OCI-LY1 (cell line): Measurements from ENCODE around the gene TSC22D2.

ENCODE experiments used
- H2AFZ ChIP-seq: fragments of 200-600 bp; sonication (generic), shearing (Covaris generic); 2 replicates; pipeline ENCODE4 v1.6.0; 2014; ENCODE audit warnings: antibody characterized with exemption, mild to moderate bottlenecking, low read length
- H3F3A ChIP-seq: fragments of 200-600 bp; sonication (generic), shearing (Covaris generic); 2 replicates; pipeline ENCODE4 v1.6.0; 2014; ENCODE audit warnings: mild to moderate bottlenecking, antibody characterized with exemption, low read length, moderate library complexity; ENCODE audit not compliant: insufficient read depth
- H3K27ac ChIP-seq: fragments of 200-600 bp; sonication (generic); 2 replicates; pipeline ENCODE4 v1.5.1; 2014; ENCODE audit warnings: low read length, mixed run types, mild to moderate bottlenecking, low read depth; ENCODE audit not compliant: poor library complexity, severe bottlenecking
- H3K27me3 ChIP-seq: fragments of 200-600 bp; sonication (generic); 2 replicates; pipeline ENCODE4 v1.6.0; 2014; ENCODE audit warnings: antibody characterized with exemption, mild to moderate bottlenecking, low read length, moderate library complexity; ENCODE audit not compliant: insufficient read depth
- H3K36me3 ChIP-seq: fragments of 200-600 bp; sonication (generic); 2 replicates; pipeline ENCODE4 v1.6.1; 2014; ENCODE audit warnings: mild to moderate bottlenecking, antibody characterized with exemption, low read length, moderate library complexity, mixed read lengths; ENCODE audit not compliant: insufficient read depth
- H3K4me1 ChIP-seq: fragments of 200-600 bp; sonication (generic); 2 replicates; pipeline ENCODE4 v1.5.1; 2014; ENCODE audit warnings: mild to moderate bottlenecking, low read length, moderate library complexity; ENCODE audit not compliant: insufficient read depth, severe bottlenecking
- H3K4me2 ChIP-seq: fragments of 200-600 bp; sonication (generic), shearing (Covaris generic); 2 replicates; pipeline ENCODE4 v1.6.1; 2014; ENCODE audit warnings: low read length
- H3K4me3 ChIP-seq: fragments of 200-600 bp; sonication (generic); 2 replicates; pipeline ENCODE4 v1.5.1; 2014; ENCODE audit warnings: low read length, low read depth, mild to moderate bottlenecking, mixed read lengths; ENCODE audit not compliant: poor library complexity, severe bottlenecking
- H3K79me2 ChIP-seq: fragments of 200-600 bp; shearing (Covaris generic); 2 replicates; pipeline ENCODE4 v1.6.1; 2016; ENCODE audit warnings: mixed run types, low read length, mixed read lengths; ENCODE audit not compliant: insufficient read depth
- H3K9ac ChIP-seq: fragments of 200-600 bp; sonication (generic), shearing (Covaris generic); 2 replicates; pipeline ENCODE4 v1.6.1; 2014; ENCODE audit warnings: mild to moderate bottlenecking, low read length, mixed read lengths
- H3K9me2 ChIP-seq: fragments of 200-600 bp; sonication (generic), shearing (Covaris generic); 2 replicates; pipeline ENCODE4 v1.6.1; 2014; ENCODE audit warnings: low read depth, mild to moderate bottlenecking, low read length, mixed read lengths
- H3K9me3 ChIP-seq: fragments of 200-600 bp; shearing (Covaris generic); 2 replicates; pipeline ENCODE4 v1.6.1; 2014; ENCODE audit warnings: low read length, mixed read lengths
- H4K20me1 ChIP-seq: fragments of 200-600 bp; sonication (generic), shearing (Covaris generic); 2 replicates; pipeline ENCODE4 v1.6.0; 2016; ENCODE audit warnings: mild to moderate bottlenecking, low read length; ENCODE audit not compliant: insufficient read depth
- CTCF ChIP-seq: fragments of 200-600 bp; sonication (generic), shearing (Covaris generic); IDR thresholded peaks from 2 replicates; pipeline ENCODE4 v1.5.1; 2017; ENCODE audit warnings: mild to moderate bottlenecking, antibody characterized with exemption, low read length, moderate library complexity, mixed read lengths
- EZH2 ChIP-seq: fragments of 200-600 bp; sonication (generic), shearing (Covaris generic); IDR thresholded peaks from 2 replicates; pipeline ENCODE4 v1.8.0; 2017; ENCODE audit warnings: borderline replicate concordance, mixed run types, mild to moderate bottlenecking, antibody characterized with exemption, low read length, moderate library complexity, mixed read lengths

Gene TSC22D2

GRCh38 chr3:150439657-150440056 lies 31.6 kb downstream of the TSC22D2 start:
- H3K4me2 ChIP-seq, result no peak overlapping the region
- H3F3A ChIP-seq, result no peaks in the 10 kb centered on the region; the same call in 1 of the 2 replicates
- no peak overlapping the region for H2AFZ ChIP-seq
- H3K79me2 ChIP-seq, result peaks cover 27% of the 10 kb centered on the region; the same call in 1 of the 2 replicates
- no peak overlapping the region for H3K4me3 ChIP-seq
- H3K36me3 ChIP-seq, result peaks cover 5% of the 10 kb centered on the region; the same call in 1 of the 2 replicates
- H3K9me2 ChIP-seq, result no peaks in the 10 kb centered on the region
- no peak overlapping the region for H3K27ac ChIP-seq
- H3K4me1 ChIP-seq, result no peaks in the 10 kb centered on the region
- H4K20me1 ChIP-seq, result no peaks in the 10 kb centered on the region
- no peaks in the 10 kb centered on the region for H3K27me3 ChIP-seq
- H3K9ac ChIP-seq, result no peak overlapping the region
- H3K9me3 ChIP-seq, result no peaks in the 10 kb centered on the region
- TF ChIP-seq CTCF, result no peak
- TF ChIP-seq EZH2, result no peak

GRCh38 chr3:150443331-150443741 lies 35.2 kb downstream of the TSC22D2 start:
- H3K4me3 ChIP-seq, result no peak overlapping the region
- H3K9me2 ChIP-seq, result no peaks in the 10 kb centered on the region
- no peaks in the 10 kb centered on the region for H3F3A ChIP-seq
- H3K79me2 ChIP-seq, result 0 out of 2 replicates have a peak, but pooled peaks cover 7% of the 10 kb centered on the region
- no peak overlapping the region for H2AFZ ChIP-seq
- no peaks in the 10 kb centered on the region for H3K4me1 ChIP-seq
- H3K9me3 ChIP-seq, result no peaks in the 10 kb centered on the region
- H3K27ac ChIP-seq, result no peak overlapping the region
- peaks cover 5% of the 10 kb centered on the region; the same call in 1 of the 2 replicates for H3K36me3 ChIP-seq
- no peaks in the 10 kb centered on the region for H3K27me3 ChIP-seq
- H4K20me1 ChIP-seq, result no peaks in the 10 kb centered on the region
- TF ChIP-seq EZH2 (no peak), CTCF (no peak)
- H3K9ac ChIP-seq, result no peak overlapping the region
- no peak overlapping the region for H3K4me2 ChIP-seq

- no peak overlapping the region for H3K4me2 ChIP-seq
- H3K4me3 ChIP-seq, result no peak overlapping the region
- H3K9ac ChIP-seq, result no peak overlapping the region
- TF ChIP-seq CTCF (no peak), EZH2 (no peak)
- no peaks in the 10 kb centered on the region for H3K4me1 ChIP-seq
- H3K79me2 ChIP-seq, result 0 out of 2 replicates have a peak, but pooled peaks cover 6% of the 10 kb centered on the region
- H3K36me3 ChIP-seq, result peaks cover 5% of the 10 kb centered on the region; the same call in 1 of the 2 replicates
- H2AFZ ChIP-seq, result no peak overlapping the region
- H3K27me3 ChIP-seq, result no peaks in the 10 kb centered on the region
- no peaks in the 10 kb centered on the region for H3K9me3 ChIP-seq
- H3F3A ChIP-seq, result no peaks in the 10 kb centered on the region
- no peaks in the 10 kb centered on the region for H3K9me2 ChIP-seq
- H4K20me1 ChIP-seq, result no peaks in the 10 kb centered on the region
- no peak overlapping the region for H3K27ac ChIP-seq
These were observed 36.3 kb downstream of the TSC22D2 start for GRCh38 chr3:150444371-150444770.
